Spleen (tissue), 3 donors: ENCODE data around the gene MED12L.

Experiments used
- POLR2A ChIP-seq, 3 donors: fragments of 450-650 bp; IDR thresholded peaks; one replicate each; pipeline ENCODE4 v1.5.1; 2017; ENCODE audit warnings: antibody characterized with exemption in 3 of 3, mild to moderate bottlenecking in 1 of 3
- POLR2AphosphoS5 ChIP-seq, 3 donors: sonication (generic); formaldehyde crosslinking; IDR thresholded peaks; one replicate each; pipeline ENCODE4 v1.5.1; 2017; ENCODE audit warnings: antibody characterized with exemption in 3 of 3

DNA sequence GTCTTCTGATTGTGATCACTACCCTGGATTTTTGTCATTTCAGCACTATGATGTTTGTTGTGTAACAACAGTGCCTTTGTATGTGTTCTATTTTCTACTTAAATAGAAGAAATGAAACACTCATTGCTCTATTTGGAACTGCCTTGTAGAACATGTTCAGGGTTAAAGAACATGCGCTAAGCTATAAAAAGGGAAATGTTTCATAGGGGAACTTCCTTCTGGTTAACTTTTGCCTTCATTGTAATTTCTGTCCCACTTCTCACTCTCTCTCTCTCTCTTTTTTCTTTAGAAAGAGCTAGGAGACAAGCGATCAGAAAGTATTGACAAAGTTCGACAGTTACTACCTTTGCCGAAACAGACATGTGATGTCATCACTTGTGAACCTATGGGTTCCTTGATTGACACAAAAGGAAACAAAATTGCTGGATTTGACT lies 299.3 kb downstream of the MED12L start, which contains the start of gene P2RY12:
- TF ChIP-seq POLR2AphosphoS5 (IDR thresholded peaks at IDR 0.05) (no peak), POLR2A (IDR thresholded peaks at IDR 0.05) (no peak)
